Stimulated activated CD4-positive, alpha-beta T cell treated with anti-CD3 and anti-CD28 coated beads, Interleukin-15, amount 100 ng/mL, for 48 hours (primary cell): ENCODE measurements around the gene CD93.

Experiments used
- DNase-seq, 2 donors: peaks; one replicate each; pipeline ENCODE4 v3.0.0-alpha.2; 2020; ENCODE audit warnings: low read depth in 2 of 2

Gene CD93

GRCh38 chr20:23061262-23061661 lies 24.9 kb downstream of the CD93 start:
- DNase-seq: no peak

- DNase-seq: no peak
Measured at GRCh38 chr20:23060629-23061028, 25.5 kb downstream of the CD93 start.

GRCh38 chr20:23059846-23060245 lies 26.3 kb downstream of the CD93 start:
- DNase-seq: no peak

GRCh38 chr20:23059001-23059400 lies 27.1 kb downstream of the CD93 start:
- DNase-seq: no peak

GRCh38 chr20:23058240-23058639 lies 27.9 kb downstream of the CD93 start:
- no peak for DNase-seq

- DNase-seq: no peak
Measured at GRCh38 chr20:23052904-23053303, 33.2 kb downstream of the CD93 start.

GRCh38 chr20:23050847-23051627 lies 35.1 kb downstream of the CD93 start:
- peak in 1 of 2 donors; percentile 32 for DNase-seq

GRCh38 chr20:23050076-23050838 lies 35.9 kb downstream of the CD93 start:
- no peak for DNase-seq

- DNase-seq: no peak
Measured at GRCh38 chr20:23049201-23050075, 36.7 kb downstream of the CD93 start, which contains the start of gene THBD. TSS of gene THBD (minus strand) at chr20:23049672. CDS start at chr20:23049504, 168 bp downstream.

- no peak for DNase-seq
Measured at GRCh38 chr20:23048283-23049200, 37.6 kb downstream of the CD93 start.

- DNase-seq: no peak
Measured at GRCh38 chr20:23047738-23048214, 38.3 kb downstream of the CD93 start.

- DNase-seq: no peak
Measured at GRCh38 chr20:23047001-23047737, 39.0 kb downstream of the CD93 start.

GRCh38 chr20:23046431-23046830 lies 39.7 kb downstream of the CD93 start:
- DNase-seq: no peak

GRCh38 chr20:23043376-23043775 lies 42.7 kb downstream of the CD93 start:
- no peak for DNase-seq

- DNase-seq: no peak
Measured at GRCh38 chr20:23042270-23042669, 43.9 kb downstream of the CD93 start.

GRCh38 chr20:23039885-23040508 lies 46.1 kb downstream of the CD93 start:
- DNase-seq: no peak

- DNase-seq: no peak
Measured at GRCh38 chr20:23039136-23039875, 46.8 kb downstream of the CD93 start.

GRCh38 chr20:23037017-23037481 lies 49.1 kb downstream of the CD93 start:
- no peak for DNase-seq

GRCh38 chr20:23036371-23036770 lies 49.8 kb downstream of the CD93 start:
- DNase-seq: no peak
